CD14-positive monocyte (primary cell): ENCODE measurements around the gene SAMD11. TPM values are rescaled to one million over a fixed set of nuclear protein-coding genes. Genes with fewer than 3 reads are reported as not detected.
"Not testable (repeated sequence)": the region's sequence is repeated elsewhere in the genome, so short reads cannot be mapped to it uniquely, and the experiment has no call there.

ENCODE experiments used
- DNase-seq, 3 donors: peaks; one replicate each; pipeline ENCODE4 v3.0.0-alpha.2; 2011 to 2022
- H2AFZ ChIP-seq: 2 replicates; pipeline ENCODE4 v1.6.0; 2012; ENCODE audit warnings: mild to moderate bottlenecking, low read depth, low read length, inconsistent platforms; ENCODE audit not compliant: insufficient read depth, poor library complexity, severe bottlenecking
- H3K27ac ChIP-seq, 2 donors: 1 replicate in 1 of 2; 2 replicates in 1 of 2; pipeline ENCODE4 v1.5.1; 2012 to 2013; ENCODE audit warnings: low read length in 2 of 2, control low read depth in 1 of 2, inconsistent platforms in 1 of 2, low read depth in 1 of 2, mild to moderate bottlenecking in 1 of 2
- H3K27me3 ChIP-seq, 2 donors: one replicate each; pipeline versions ENCODE4 v1.6.0 to v1.6.1; 2011 to 2013; ENCODE audit warnings: low read length in 2 of 2; ENCODE audit not compliant: control insufficient read depth in 2 of 2, insufficient read depth in 2 of 2
- H3K36me3 ChIP-seq, 2 donors: replicated peaks in 1 of 2; 1 replicate in 1 of 2; 2 replicates in 1 of 2; pipeline versions ENCODE4 v1.5.1 to v1.6.1; 2012 to 2013; ENCODE audit warnings: low read length in 2 of 2, control low read depth in 1 of 2, inconsistent platforms in 1 of 2, mild to moderate bottlenecking in 1 of 2; ENCODE audit not compliant: insufficient read depth in 2 of 2, control insufficient read depth in 1 of 2
- H3K4me1 ChIP-seq, 2 donors: 1 replicate in 1 of 2; 2 replicates in 1 of 2; pipeline versions ENCODE4 v1.5.1 to v1.6.1; 2012 to 2013; ENCODE audit warnings: low read length in 2 of 2, control low read depth in 1 of 2, inconsistent platforms in 1 of 2, mild to moderate bottlenecking in 1 of 2, moderate library complexity in 1 of 2; ENCODE audit not compliant: insufficient read depth in 2 of 2, control insufficient read depth in 1 of 2
- H3K4me2 ChIP-seq: replicated peaks from 2 replicates; pipeline ENCODE3; 2012; ENCODE audit warnings: low read length, moderate library complexity, mild to moderate bottlenecking; ENCODE audit not compliant: poor library complexity, severe bottlenecking; ENCODE audit errors: extremely low read depth
- H3K4me3 ChIP-seq, 3 experiments: fragments of 200-600 bp in 1 of 3; sonication (generic) in 1 of 3; replicated peaks in 1 of 3; 1 replicate in 2 of 3; 2 replicates in 1 of 3; pipeline ENCODE4 v1.5.1; 2011 to 2013; ENCODE audit warnings: low read length in 3 of 3, mild to moderate bottlenecking in 3 of 3, control low read depth in 2 of 3, low read depth in 2 of 3, inconsistent platforms in 1 of 3, moderate library complexity in 1 of 3
- H3K79me2 ChIP-seq: 2 replicates; pipeline ENCODE4 v1.6.0; 2012; ENCODE audit warnings: mild to moderate bottlenecking, control low read depth, inconsistent platforms, low read length, moderate library complexity; ENCODE audit not compliant: insufficient read depth
- H3K9ac ChIP-seq: 2 replicates; pipeline ENCODE4 v1.6.0; 2017; ENCODE audit warnings: low read length, mild to moderate bottlenecking; ENCODE audit not compliant: insufficient read depth, poor library complexity, severe bottlenecking
- H3K9me3 ChIP-seq, 2 donors: replicated peaks in 1 of 2; 1 replicate in 1 of 2; 2 replicates in 1 of 2; pipeline versions ENCODE4 v1.5.1 to v1.6.1; 2012 to 2013; ENCODE audit warnings: low read length in 2 of 2, control low read depth in 1 of 2; ENCODE audit not compliant: control insufficient read depth in 1 of 2, insufficient read depth in 1 of 2
- H4K20me1 ChIP-seq: 2 replicates; pipeline ENCODE4 v1.6.0; 2012; ENCODE audit warnings: mild to moderate bottlenecking, low read length, control low read depth, moderate library complexity; ENCODE audit not compliant: insufficient read depth
- H3K27ac Mint-ChIP-seq, 7 donors: one replicate each; pipeline ENCODE4 v1.8.0; 2020; ENCODE audit warnings: mild to moderate bottlenecking in 7 of 7, mixed read lengths in 7 of 7, moderate library complexity in 6 of 7, inconsistent platforms in 2 of 7
- H3K27me3 Mint-ChIP-seq, 3 donors: one replicate each; pipeline ENCODE4 v1.8.0; 2021 to 2022; ENCODE audit warnings: low read depth in 3 of 3, mild to moderate bottlenecking in 3 of 3, mixed read lengths in 3 of 3, moderate library complexity in 3 of 3, inconsistent platforms in 1 of 3
- H3K36me3 Mint-ChIP-seq, 2 donors: one replicate each; pipeline ENCODE4 v1.8.0; 2020; ENCODE audit warnings: mixed read lengths in 2 of 2, inconsistent platforms in 1 of 2, mild to moderate bottlenecking in 1 of 2
- H3K4me1 Mint-ChIP-seq: one replicate; pipeline ENCODE4 v1.8.0; 2020; ENCODE audit warnings: mild to moderate bottlenecking, mixed read lengths
- H3K4me3 Mint-ChIP-seq, 2 donors: one replicate each; pipeline ENCODE4 v1.8.0; 2020; ENCODE audit warnings: mild to moderate bottlenecking in 2 of 2, mixed read lengths in 2 of 2, moderate library complexity in 1 of 2
- H3K9me3 Mint-ChIP-seq, 7 donors: one replicate each; pipeline ENCODE4 v1.8.0; 2020 to 2022; ENCODE audit warnings: mixed read lengths in 7 of 7, mild to moderate bottlenecking in 6 of 7, moderate library complexity in 6 of 7, inconsistent platforms in 2 of 7
- WGBS: methylation state at CpG from one replicate; pipeline ENCODE4 v1.1.5; 2013; ENCODE audit warnings: missing lambda C conversion rate; ENCODE audit not compliant: insufficient coverage; 5-methylcytosine and 5-hydroxymethylcytosine counted together
- intact Hi-C, 2 donors: fragments of 100-400 bp; cut with micrococcal nuclease; formaldehyde crosslinking; loops; one replicate each; pipeline versions ENCODE4 v1.15.0 to v1.15.1; 2023
- polyA plus RNA-seq, 3 donors: library from polyadenylated mRNA; depleted of rRNA in 1 of 3; unstranded in 2 of 3; stranded (reverse) in 1 of 3; fragments of 300-500 nt in 2 of 3; fragments of >200 nt in 1 of 3; fragmentation: Illumina TruSeq in 2 of 3; gene quantifications; 1 replicate in 2 of 3; 2 replicates in 1 of 3; pipeline ENCODE4 v1.2.3, GENCODE V29; 2012 to 2021
- TF ChIP-seq, protein P1 (sequence below): fragments of 200-600 bp; IDR thresholded peaks from one replicate; pipeline ENCODE4 v1.8.0; 2022; ENCODE audit warnings: antibody characterized with exemption, mild to moderate bottlenecking

Gene SAMD11
- polyA plus RNA-seq, 3 donors = not detected

- H3K36me3 Mint-ChIP-seq, DNase-seq, H3K9me3 Mint-ChIP-seq, H3K9me3 ChIP-seq, H2AFZ ChIP-seq, H3K9ac ChIP-seq, H3K27me3 ChIP-seq, H3K4me1 ChIP-seq, intact Hi-C loops, H3K79me2 ChIP-seq, H3K4me3 Mint-ChIP-seq, H3K27ac Mint-ChIP-seq, H3K4me3 ChIP-seq, H4K20me1 ChIP-seq, H3K27ac ChIP-seq, H3K4me1 Mint-ChIP-seq, H3K4me2 ChIP-seq, H3K36me3 ChIP-seq: not testable (repeated sequence)
- H3K27me3 Mint-ChIP-seq = peaks cover 3 to 14% (median 11%) of the 10 kb centered on the region in 3 donors
- no CpG with 5 or more reads among the region's 2 CpGs for WGBS
Measured at GRCh38 chr1:880511-880910, 43.2 kb upstream of the SAMD11 start.

DNA sequence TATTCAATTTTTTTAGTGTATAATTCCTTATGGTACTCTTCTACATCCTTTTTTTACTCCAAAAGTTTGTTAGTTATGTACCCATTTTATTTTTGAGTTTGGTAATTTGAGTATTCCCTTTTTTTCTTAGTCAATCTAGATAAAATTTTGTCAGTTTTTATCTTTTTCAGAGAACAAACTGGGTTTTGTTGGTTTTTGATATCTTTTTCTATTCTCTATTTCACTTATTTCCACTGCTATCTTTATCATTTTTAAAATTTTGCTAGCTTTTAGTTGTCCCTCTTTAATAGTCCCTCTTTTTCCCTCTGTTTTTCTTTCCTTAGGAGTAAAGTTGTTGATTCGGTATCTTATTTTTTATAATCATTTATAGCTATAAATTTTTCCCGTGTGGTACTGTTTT lies 42.8 kb upstream of the SAMD11 start:
- H3K4me3 ChIP-seq, H3K36me3 ChIP-seq, H3K36me3 Mint-ChIP-seq, H3K4me2 ChIP-seq, H4K20me1 ChIP-seq, H3K27ac Mint-ChIP-seq, H3K9me3 ChIP-seq, H3K9ac ChIP-seq, H3K9me3 Mint-ChIP-seq, intact Hi-C loops, H3K27ac ChIP-seq, H3K4me3 Mint-ChIP-seq, H2AFZ ChIP-seq, DNase-seq, H3K4me1 ChIP-seq, H3K4me1 Mint-ChIP-seq, H3K27me3 ChIP-seq, H3K79me2 ChIP-seq: not testable (repeated sequence)
- WGBS = no CpG with 5 or more reads among the region's 2 CpGs
- peaks cover 3 to 16% (median 11%) of the 10 kb centered on the region in 3 donors for H3K27me3 Mint-ChIP-seq

DNA sequence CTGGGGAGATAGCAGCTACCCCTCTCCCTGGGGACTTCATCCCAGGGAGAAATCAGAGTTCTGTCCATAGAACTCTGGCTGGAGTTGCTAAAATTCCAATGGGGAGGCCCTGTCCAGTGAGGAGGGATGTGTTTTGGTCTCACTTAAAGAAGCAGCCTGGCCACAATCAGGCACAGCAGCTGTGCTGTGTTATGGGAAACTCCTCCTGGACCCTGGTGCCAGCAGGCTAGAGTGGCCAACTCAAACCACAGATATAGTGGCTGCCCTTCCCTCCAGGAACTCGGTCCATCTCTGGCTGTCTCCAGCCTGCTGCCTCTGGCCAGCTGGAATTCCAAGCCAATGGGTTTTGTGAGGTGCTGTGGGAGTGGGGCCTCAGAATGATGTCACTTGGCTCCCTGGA lies 37.4 kb upstream of the SAMD11 start:
- H3K9me3 ChIP-seq = no peaks in the 10 kb centered on the region
- no peaks in the 10 kb centered on the region for H3K4me1 ChIP-seq
- Mint-ChIP-seq H3K27ac (no peak overlapping the region), H3K4me3 (no peak overlapping the region), H3K27me3 (peaks cover 9 to 16% (median 10%) of the 10 kb centered on the region in 3 donors), H3K4me1 (no peaks in the 10 kb centered on the region), H3K36me3 (no peaks in the 10 kb centered on the region), H3K9me3 (peaks cover 0 to 3% (median 0%) of the 10 kb centered on the region in 7 donors)
- H3K27me3 ChIP-seq = no peaks in the 10 kb centered on the region
- H3K79me2 ChIP-seq = no peaks in the 10 kb centered on the region
- no CpG with 5 or more reads among the region's 1 CpG for WGBS
- H2AFZ ChIP-seq = no peak overlapping the region
- H3K9ac ChIP-seq = no peak overlapping the region
- H4K20me1 ChIP-seq = no peaks in the 10 kb centered on the region
- TF ChIP-seq, protein P1, sequence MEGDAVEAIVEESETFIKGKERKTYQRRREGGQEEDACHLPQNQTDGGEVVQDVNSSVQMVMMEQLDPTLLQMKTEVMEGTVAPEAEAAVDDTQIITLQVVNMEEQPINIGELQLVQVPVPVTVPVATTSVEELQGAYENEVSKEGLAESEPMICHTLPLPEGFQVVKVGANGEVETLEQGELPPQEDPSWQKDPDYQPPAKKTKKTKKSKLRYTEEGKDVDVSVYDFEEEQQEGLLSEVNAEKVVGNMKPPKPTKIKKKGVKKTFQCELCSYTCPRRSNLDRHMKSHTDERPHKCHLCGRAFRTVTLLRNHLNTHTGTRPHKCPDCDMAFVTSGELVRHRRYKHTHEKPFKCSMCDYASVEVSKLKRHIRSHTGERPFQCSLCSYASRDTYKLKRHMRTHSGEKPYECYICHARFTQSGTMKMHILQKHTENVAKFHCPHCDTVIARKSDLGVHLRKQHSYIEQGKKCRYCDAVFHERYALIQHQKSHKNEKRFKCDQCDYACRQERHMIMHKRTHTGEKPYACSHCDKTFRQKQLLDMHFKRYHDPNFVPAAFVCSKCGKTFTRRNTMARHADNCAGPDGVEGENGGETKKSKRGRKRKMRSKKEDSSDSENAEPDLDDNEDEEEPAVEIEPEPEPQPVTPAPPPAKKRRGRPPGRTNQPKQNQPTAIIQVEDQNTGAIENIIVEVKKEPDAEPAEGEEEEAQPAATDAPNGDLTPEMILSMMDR = no peak
- H3K27ac ChIP-seq = no peak overlapping the region
- no peaks in the 10 kb centered on the region for H3K36me3 ChIP-seq
- no peak overlapping the region for H3K4me2 ChIP-seq
- intact Hi-C loops = no loop called here
- DNase-seq = no peak
- H3K4me3 ChIP-seq = no peak overlapping the region
